ENCODE results near the gene HS3ST5. TPM values are rescaled to one million over a fixed set of nuclear protein-coding genes. Genes with fewer than 3 reads are reported as not detected.

Gene HS3ST5
- total RNA-seq, 1 experiment from 2014 or later: 14.4 TPM

GRCh38 chr6:114367315-114367961, 24.6 kb upstream of the HS3ST5 start:
- Histone ChIP-seq H3K4ac (ENCODE audit: low read depth, low read length) (no peak overlapping the region), H3K9ac (ENCODE audit: extremely low read depth, insufficient read length, low read length) (no peak overlapping the region), H3K79me1 (ENCODE audit: insufficient read depth, low read depth, low read length, poor library complexity, severe bottlenecking) (no peaks in the 10 kb centered on the region), H2BK5ac (ENCODE audit: insufficient read length, low read length) (no peak overlapping the region), H4K8ac (replicated peaks; ENCODE audit: insufficient read length, low read depth, low read length) (no peak overlapping the region), H4K20me1 (ENCODE audit: control insufficient read depth, insufficient read depth, insufficient read length) (no peaks in the 10 kb centered on the region), H3K23me2 (ENCODE audit: insufficient read length, low read depth, low read length, poor library complexity, severe bottlenecking) (no peaks in the 10 kb centered on the region), H3K23ac (ENCODE audit: insufficient read length, low read depth, low read length) (no peak overlapping the region), H3T11ph (ENCODE audit: low read length) (no peak overlapping the region), H3K9me3 (ENCODE audit: control insufficient read depth, low read depth, low read length) (no peaks in the 10 kb centered on the region), H2BK120ac (ENCODE audit: low read depth, low read length, poor library complexity, severe bottlenecking) (no peak overlapping the region), H3K56ac (ENCODE audit: insufficient read length, low read depth, low read length) (no peak overlapping the region), H3K14ac (ENCODE audit: insufficient read depth, low read length) (no peak overlapping the region), H2BK12ac (ENCODE audit: insufficient read length, low read depth, low read length) (no peak overlapping the region), H2AFZ (ENCODE audit: low read length) (no peak overlapping the region), H3K79me2 (ENCODE audit: insufficient read depth, low read length) (no peaks in the 10 kb centered on the region), H2BK15ac (ENCODE audit: low read depth, low read length) (no peak overlapping the region), H3K18ac (ENCODE audit: insufficient read length, low read depth, low read length) (no peak overlapping the region), H4K91ac (ENCODE audit: insufficient read length, low read depth, low read length) (no peak overlapping the region), H4K5ac (ENCODE audit: insufficient read length, low read depth, low read length) (no peak overlapping the region), H3K4me2 (ENCODE audit: insufficient read depth, insufficient read length, low read length) (no peak overlapping the region), H3K27ac (ENCODE audit: insufficient read length, low read depth, low read length) (no peak overlapping the region), H2AK5ac (ENCODE audit: insufficient read length, low read length) (no peak overlapping the region), H3K4me1 (ENCODE audit: insufficient read depth, low read length) (peaks cover 4% of the 10 kb centered on the region; the same call in 1 of the 2 replicates), H3K27me3 (ENCODE audit: insufficient read depth, low read length) (no peaks in the 10 kb centered on the region), H2BK20ac (ENCODE audit: low read depth, low read length, poor library complexity, severe bottlenecking) (no peak overlapping the region)
- H3K27ac Mint-ChIP-seq: no peak overlapping the region; a peak in 1 of 7 replicates
- no peak overlapping the region for H3K4me3 Mint-ChIP-seq
- H3K9me3 Mint-ChIP-seq: no peaks in the 10 kb centered on the region
- WGBS (ENCODE audit: extremely low coverage, insufficient read length, low lambda C conversion rate): no CpG with 5 or more reads among the region's 1 CpG
- H3K27me3 Mint-ChIP-seq (ENCODE audit: low read depth): no peaks in the 10 kb centered on the region
- peaks cover 0 to 25% (median 4%) of the 10 kb centered on the region in 3 experiments; a peak in 3 of 7 replicates for H3K36me3 Mint-ChIP-seq (ENCODE audit: insufficient read depth in 1 of 3, low read depth in 3 of 3)
- H3K4me1 Mint-ChIP-seq: peaks cover 39 to 42% of the 10 kb centered on the region in 2 experiments
- TF ChIP-seq CTCF (conservative IDR thresholded peaks at IDR 0.05): no peak
- DNase-seq: no peak
